Esophagus squamous epithelium (tissue), 4 donors: ENCODE data around the gene FBXW7.

Experiments used
- POLR2A ChIP-seq, 4 donors: fragments of 450-650 bp; IDR thresholded peaks; one replicate each; pipeline ENCODE4 v1.6.1; 2017; ENCODE audit warnings: antibody characterized with exemption in 4 of 4, mild to moderate bottlenecking in 4 of 4, moderate library complexity in 3 of 4
- TF ChIP-seq, protein P1 (sequence below), 6 experiments: fragments of 450-650 bp in 4 of 6; fragments of 200-600 bp in 2 of 6; sonication (generic) in 2 of 6; IDR thresholded peaks; one replicate each; pipeline ENCODE4 v1.5.1; 2016 to 2019; ENCODE audit warnings: antibody characterized with exemption in 6 of 6, mild to moderate bottlenecking in 4 of 6, moderate library complexity in 4 of 6

DNA sequence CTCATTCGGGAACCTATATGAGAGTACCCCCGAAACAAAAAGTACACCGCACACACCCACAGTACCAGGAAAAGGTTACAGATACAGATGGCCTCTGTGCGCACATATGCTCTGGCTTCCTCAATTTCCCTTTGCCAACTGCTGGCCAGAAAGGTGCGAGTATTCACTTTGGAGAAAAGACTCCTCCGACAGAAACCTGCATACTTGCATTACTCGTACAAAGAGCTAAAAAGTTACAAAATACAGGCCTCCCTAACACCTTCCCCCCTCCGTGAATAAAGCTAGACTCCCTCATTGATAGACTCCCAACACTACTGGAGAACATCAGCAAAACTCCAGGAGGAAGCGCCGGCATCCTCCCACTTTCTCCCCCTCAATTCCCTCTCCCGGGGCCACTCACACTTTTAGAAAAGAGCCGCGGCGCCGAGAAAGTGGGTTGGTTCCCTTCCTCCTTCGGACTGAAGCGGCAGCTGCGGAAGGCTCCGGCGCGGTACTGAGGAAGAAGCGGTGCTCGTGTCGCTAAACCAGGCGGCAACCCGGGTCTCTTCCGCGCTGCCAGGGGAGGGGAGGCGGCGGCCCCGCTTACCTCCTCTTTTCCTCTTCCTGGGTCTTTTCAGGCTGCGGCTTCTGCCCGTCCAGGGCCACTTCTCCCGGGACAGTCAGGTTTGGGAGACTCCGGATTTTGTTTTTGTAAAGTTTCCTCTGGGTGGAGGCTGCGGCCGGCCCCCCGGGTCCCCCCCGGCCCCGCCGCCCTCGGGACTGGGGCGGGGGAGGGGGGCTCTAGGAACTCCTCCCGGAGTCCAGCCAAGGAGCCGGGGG, 1.1 kb downstream of the FBXW7 start:
- TF ChIP-seq, protein P1, sequence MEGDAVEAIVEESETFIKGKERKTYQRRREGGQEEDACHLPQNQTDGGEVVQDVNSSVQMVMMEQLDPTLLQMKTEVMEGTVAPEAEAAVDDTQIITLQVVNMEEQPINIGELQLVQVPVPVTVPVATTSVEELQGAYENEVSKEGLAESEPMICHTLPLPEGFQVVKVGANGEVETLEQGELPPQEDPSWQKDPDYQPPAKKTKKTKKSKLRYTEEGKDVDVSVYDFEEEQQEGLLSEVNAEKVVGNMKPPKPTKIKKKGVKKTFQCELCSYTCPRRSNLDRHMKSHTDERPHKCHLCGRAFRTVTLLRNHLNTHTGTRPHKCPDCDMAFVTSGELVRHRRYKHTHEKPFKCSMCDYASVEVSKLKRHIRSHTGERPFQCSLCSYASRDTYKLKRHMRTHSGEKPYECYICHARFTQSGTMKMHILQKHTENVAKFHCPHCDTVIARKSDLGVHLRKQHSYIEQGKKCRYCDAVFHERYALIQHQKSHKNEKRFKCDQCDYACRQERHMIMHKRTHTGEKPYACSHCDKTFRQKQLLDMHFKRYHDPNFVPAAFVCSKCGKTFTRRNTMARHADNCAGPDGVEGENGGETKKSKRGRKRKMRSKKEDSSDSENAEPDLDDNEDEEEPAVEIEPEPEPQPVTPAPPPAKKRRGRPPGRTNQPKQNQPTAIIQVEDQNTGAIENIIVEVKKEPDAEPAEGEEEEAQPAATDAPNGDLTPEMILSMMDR (IDR thresholded peaks at IDR 0.05) = no peak
- no peak for TF ChIP-seq POLR2A (IDR thresholded peaks at IDR 0.05)
